Amygdala (tissue), 56 donors: ENCODE measurements around the gene WNT3A.

Source experiments
- DNase-seq, 56 donors: peaks; one replicate each; lab custom pipeline; 2025; lab: John Stamatoyannopoulos, UW

WNT3A gene

DNA sequence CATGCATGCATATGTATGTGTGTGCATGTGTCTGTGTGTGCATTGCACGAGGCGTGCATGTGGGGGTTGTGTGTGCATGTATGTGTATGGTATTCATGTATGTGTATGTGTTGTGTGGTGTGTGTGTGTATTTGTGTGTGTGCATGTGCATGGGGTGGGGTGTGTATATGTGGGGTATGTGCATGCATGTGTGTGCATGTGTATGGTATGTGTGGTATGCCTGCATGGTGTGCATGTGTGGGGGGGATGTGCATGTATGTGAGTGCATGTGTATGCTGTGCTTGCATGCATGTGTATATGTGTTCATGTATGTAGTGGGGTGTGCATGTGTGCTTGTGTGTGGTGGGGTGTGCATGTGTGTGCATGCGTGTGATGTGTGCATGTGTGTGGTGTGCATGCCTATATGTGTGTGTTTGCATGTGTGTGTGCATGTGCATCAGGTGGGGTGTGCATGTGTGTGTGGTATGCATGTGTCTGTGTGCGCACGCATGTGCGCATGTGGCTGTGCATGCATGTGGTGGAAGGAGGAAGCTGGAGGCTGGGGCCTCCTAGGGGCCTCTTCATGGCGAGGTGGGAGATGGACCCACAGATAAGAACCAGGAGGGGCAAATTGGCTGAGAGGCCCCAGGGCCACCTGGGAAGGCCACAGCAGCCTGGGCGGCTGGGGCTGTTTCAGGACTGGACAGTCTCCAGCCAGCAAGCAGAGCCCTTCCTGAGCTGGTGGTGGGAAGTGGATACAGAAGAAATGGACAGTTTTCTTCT is 39.8 kb downstream of the WNT3A start:
- no peak for DNase-seq

DNA sequence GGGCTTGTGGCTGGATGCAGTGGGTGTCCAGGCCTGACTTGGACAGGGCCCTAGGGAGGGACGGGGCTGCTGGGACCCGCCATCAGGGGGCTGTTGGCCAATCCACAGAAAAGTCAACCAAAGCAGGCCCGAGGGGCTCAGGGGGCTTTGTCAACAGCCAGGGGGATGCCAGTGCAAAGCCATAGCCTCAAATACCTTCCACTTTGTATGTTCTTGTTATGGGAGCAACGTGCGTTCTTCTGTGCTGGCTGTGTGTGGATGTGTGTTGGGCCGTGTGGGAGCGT is 40.3 kb downstream of the WNT3A start:
- DNase-seq, result no peak

DNA sequence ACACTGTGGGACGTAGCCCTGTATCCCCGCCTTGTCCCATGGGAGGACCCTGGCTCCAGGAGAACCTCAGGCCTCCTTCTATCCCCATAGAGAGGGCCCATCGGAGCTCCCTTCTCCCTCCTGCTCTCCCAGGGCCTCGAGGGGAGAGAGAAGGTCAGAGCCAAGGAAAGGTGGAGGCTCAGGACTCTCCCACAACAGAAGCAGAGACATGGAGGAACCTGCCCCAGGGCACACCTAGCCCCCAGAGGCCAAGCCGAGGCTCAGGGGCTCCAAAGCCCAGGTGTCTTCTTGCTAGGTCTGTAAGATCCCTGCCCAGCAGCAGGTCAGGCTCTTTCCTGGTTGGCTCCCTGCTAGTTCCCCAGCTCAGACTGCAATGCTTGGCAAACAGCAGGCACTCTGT is 41.3 kb downstream of the WNT3A start:
- no peak for DNase-seq

DNA sequence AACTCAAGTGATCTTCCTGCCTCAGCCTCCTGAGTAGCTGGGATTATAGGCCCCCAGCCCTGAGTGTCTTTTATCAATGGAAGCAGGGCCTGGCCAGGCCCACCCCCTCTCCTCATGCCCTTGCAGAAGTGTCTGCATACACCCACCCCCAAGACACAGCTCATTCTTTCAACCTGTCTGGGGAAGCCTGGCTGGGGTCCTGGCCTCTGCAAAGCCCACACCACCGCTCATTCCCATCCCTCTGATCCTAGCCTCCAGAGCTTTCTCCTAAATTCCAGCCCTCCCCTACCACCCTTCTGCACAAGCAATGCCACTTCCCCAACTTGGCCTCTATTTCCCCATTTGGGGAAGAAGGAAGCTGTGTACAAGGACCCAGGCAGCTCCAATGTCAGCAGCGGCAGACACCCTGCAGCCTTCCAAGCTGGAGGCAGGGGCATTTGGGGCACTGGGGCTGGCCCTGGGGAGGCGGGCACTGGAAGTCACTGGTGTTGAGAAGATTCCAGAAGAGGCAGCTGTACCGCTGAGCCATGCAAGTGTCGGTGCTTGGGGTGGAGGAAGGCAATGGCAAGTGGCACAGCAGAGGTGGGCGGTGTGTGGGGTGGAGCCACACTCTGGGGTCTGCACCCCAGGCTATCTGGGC is 42.0 kb downstream of the WNT3A start:
- DNase-seq, result no peak

DNA sequence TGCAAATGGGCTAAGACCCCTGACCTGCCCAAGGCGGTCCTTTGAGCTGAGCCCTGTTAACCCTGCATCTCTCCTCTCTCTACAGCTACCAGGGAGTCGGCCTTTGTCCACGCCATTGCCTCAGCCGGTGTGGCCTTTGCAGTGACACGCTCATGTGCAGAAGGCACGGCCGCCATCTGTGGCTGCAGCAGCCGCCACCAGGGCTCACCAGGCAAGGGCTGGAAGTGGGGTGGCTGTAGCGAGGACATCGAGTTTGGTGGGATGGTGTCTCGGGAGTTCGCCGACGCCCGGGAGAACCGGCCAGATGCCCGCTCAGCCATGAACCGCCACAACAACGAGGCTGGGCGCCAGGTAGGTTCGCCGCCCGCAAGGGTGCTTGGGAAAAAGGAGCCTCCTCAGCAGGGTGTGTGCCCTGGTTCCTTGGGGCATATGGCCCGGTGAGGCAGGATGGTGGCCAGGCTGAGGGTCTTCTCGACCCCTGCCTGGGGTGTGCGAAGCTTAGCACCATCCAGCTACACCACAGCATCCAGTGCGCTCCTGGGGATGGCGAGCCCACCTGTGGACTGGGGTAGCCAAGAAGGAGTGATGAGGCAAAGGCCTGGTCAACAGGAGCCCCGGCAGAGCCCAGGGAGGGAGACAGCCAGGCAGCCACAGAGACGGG is 43.9 kb downstream of the WNT3A start:
- DNase-seq, result no peak

DNA sequence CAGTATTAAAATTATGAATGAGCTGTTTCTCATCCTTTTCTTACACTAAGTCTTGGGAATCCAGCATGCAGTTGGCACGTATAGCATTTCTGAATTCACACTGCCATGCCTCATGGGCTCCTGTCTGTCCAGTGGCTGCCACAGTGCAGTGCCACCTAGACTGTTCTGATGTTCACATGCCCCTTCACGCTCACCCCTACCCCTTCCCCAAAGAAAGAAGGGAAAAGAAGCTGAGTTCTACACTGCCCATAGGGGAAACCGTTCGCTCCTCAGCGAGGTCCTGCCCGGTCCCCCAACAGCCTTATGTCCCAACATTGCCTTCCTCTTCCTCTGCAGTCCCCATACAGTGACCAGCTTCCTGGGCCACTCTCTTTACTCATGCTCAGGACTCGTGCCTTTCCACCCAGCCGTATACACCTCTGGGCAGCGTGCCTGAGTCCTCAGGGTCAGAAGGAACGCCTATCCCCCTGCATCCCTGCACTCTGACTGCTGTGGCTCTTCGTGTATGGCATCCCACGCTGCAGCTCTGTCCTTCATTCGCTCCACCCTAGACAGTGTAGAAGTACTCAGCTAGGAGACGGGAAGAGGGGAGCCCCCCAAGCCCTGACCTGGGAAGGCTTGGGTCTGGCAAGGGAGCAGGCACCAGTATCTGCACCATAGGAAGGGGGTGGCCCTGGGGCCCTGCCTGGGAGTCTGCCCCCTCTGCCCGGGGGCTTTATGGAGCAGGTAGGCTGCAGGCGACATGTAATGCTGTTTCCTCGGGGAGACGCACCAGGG is 51.6 kb downstream of the WNT3A start:
- DNase-seq, result no peak

DNA sequence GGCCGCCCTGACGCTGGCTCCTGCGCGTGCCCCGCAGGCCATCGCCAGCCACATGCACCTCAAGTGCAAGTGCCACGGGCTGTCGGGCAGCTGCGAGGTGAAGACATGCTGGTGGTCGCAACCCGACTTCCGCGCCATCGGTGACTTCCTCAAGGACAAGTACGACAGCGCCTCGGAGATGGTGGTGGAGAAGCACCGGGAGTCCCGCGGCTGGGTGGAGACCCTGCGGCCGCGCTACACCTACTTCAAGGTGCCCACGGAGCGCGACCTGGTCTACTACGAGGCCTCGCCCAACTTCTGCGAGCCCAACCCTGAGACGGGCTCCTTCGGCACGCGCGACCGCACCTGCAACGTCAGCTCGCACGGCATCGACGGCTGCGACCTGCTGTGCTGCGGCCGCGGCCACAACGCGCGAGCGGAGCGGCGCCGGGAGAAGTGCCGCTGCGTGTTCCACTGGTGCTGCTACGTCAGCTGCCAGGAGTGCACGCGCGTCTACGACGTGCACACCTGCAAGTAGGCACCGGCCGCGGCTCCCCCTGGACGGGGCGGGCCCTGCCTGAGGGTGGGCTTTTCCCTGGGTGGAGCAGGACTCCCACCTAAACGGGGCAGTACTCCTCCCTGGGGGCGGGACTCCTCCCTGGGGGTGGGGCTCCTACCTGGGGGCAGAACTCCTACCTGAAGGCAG is 52.3 kb downstream of the WNT3A start:
- DNase-seq, result no peak

DNA sequence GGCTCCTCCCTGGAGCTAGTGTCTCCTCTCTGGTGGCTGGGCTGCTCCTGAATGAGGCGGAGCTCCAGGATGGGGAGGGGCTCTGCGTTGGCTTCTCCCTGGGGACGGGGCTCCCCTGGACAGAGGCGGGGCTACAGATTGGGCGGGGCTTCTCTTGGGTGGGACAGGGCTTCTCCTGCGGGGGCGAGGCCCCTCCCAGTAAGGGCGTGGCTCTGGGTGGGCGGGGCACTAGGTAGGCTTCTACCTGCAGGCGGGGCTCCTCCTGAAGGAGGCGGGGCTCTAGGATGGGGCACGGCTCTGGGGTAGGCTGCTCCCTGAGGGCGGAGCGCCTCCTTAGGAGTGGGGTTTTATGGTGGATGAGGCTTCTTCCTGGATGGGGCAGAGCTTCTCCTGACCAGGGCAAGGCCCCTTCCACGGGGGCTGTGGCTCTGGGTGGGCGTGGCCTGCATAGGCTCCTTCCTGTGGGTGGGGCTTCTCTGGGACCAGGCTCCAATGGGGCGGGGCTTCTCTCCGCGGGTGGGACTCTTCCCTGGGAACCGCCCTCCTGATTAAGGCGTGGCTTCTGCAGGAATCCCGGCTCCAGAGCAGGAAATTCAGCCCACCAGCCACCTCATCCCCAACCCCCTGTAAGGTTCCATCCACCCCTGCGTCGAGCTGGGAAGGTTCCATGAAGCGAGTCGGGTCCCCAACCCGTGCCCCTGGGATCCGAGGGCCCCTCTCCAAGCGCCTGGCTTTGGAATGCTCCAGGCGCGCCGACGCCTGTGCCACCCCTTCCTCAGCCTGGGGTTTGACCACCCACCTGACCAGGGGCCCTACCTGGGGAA is 53.0 kb downstream of the WNT3A start:
- DNase-seq, result no peak

DNA sequence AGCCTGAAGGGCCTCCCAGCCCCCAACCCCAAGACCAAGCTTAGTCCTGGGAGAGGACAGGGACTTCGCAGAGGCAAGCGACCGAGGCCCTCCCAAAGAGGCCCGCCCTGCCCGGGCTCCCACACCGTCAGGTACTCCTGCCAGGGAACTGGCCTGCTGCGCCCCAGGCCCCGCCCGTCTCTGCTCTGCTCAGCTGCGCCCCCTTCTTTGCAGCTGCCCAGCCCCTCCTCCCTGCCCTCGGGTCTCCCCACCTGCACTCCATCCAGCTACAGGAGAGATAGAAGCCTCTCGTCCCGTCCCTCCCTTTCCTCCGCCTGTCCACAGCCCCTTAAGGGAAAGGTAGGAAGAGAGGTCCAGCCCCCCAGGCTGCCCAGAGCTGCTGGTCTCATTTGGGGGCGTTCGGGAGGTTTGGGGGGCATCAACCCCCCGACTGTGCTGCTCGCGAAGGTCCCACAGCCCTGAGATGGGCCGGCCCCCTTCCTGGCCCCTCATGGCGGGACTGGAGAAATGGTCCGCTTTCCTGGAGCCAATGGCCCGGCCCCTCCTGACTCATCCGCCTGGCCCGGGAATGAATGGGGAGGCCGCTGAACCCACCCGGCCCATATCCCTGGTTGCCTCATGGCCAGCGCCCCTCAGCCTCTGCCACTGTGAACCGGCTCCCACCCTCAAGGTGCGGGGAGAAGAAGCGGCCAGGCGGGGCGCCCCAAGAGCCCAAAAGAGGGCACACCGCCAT is 53.8 kb downstream of the WNT3A start:
- DNase-seq, result no peak

DNA sequence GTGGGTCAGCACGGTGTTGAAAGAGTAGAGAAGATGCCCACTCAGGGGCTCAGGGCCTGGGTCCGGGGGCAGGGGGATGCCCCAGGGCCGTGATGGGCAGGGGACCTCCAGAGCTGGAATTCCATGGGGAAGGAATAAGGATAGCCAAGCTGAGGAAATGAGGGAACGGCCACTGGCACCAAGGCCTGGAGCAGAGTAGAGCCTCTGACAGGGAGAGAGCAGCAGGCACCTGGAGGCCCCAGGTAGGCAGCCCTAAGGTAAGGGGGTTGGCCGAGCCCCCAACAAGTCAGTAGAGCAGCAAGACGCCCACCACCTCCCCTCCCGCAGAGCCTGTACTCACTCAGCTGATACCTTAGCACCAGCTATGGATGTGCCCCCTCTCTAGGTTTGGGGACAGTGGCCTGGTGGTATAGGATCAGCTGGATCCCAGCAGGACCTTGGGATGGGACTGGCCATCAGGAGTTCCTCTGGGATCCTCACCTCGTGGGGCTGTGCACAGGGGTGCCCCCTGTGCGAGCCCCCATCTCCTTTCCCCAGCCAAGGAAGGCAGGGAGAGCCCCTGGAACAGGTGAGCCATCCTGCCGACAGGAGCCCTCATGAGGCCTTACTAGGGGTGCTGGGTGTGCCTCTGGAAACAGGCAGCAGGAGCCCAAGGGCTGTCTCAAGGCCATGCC is 54.8 kb downstream of the WNT3A start:
- no peak for DNase-seq

DNA sequence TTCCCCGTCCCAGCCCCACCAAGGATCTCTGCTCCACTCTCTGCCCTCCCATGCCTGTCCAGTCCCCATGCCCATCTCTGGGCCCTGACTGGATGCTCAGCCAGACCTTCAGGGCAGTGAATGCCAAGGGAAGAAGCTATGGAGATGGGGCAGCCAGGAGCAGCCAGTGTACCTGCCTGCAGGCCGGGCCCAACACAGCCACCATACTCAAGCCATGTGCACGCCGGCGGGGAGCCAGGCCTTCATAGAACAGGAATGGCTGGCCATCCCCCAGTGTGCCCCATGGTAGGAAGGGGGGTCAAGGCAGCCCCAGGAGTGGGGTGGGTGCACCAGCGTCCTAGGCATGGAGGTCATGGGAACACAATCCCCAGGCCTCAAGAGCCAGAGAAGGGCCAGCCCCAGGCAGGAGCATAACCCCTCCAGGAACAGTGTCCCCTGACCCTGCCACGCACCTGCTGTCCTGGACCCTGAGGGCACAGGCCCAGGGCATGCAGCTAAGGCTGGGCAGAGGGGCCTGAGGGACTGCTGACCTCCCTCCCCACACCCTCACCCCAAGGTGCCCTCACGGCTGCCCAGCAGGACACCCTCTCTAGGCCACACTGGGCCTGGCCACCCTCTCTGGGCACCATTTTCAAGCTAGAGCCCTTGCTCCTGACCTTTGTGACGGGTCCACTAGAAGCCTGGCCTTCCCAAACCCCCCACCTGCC is 55.4 kb downstream of the WNT3A start:
- no peak for DNase-seq

DNA sequence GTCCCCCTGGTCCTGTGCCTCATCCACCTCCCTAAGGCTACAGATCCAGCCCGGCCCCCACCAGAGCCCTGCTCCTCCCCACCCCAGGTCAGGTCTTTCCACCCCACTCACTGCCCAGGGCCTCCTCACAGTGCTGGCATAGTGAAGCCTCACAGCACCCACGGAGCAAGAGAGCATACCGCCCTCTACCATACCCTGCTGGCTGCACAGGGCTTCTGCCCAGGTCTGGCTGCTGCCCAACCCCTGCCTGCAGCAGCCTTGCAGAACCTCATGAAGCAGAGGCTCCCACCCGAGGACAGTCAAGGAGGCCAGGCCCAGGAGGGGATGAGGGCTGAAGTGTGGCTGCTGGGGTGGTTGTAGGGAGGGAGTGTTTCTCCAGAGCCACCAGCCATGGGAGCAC is 56.0 kb downstream of the WNT3A start:
- no peak for DNase-seq

DNA sequence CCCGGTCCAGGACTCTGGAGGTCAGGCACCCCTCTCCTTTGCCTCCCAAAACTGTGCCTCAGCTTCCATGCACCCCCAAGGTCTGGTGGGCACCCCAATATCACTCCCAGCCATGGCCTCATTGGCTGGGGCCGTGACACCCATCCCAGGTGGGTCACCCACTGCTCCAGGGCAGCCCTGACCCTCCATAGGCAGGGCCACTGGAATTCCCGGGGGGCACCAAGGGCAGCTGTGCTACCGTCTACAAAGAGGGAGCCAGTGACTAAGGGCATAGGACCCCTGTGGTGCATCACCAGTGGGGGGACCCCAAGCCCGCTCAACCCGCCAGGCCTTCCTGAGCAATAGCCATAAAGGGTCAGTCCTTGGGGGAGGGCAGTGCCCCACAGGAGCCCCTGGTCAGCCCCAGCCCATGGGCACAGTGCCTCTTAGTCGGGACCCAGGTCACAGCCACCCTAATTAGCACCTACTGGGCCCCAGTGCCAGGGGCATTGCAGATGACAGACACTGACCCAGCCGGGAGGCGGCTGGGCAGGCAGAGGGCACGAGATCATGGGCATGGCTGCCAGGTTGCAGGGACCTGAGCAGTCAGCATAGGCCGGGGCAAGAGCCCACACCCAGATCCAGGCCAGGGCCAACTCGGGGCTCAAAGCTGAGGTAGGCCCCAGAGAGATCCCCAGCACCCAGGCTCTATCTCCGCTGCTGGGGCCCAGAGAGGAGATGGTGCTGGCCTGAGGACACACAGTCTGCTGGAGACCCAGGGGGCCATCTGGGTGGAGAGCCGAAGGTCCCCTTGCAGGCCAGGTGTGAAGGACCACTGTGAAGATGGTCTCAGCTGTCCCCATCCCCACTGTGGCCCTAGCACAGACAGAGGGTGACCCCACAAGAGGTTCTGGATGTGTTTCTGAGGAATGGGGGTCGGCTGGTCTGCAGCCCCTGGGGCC is 56.7 kb downstream of the WNT3A start:
- DNase-seq, result no peak

DNA sequence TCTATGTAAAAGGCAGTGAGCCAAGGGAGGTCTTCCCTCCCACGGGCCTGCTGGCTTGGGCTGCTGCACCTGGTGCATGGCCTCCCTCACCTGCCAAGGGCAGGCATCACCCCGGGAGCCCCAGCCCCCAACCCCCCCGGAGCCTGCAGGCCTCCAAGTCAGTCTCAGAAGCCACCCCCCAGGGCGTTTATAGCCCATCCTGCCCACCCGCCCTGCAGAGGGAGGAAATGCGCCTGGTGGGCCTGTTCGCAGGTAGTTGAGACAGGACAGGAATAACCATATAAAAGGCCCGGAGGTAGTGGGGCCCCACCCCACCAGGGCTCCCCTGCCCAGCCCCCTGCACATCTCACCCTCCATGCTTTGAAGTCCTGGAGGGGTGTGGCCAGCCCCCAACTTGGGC is 57.5 kb downstream of the WNT3A start:
- DNase-seq, result no peak

DNA sequence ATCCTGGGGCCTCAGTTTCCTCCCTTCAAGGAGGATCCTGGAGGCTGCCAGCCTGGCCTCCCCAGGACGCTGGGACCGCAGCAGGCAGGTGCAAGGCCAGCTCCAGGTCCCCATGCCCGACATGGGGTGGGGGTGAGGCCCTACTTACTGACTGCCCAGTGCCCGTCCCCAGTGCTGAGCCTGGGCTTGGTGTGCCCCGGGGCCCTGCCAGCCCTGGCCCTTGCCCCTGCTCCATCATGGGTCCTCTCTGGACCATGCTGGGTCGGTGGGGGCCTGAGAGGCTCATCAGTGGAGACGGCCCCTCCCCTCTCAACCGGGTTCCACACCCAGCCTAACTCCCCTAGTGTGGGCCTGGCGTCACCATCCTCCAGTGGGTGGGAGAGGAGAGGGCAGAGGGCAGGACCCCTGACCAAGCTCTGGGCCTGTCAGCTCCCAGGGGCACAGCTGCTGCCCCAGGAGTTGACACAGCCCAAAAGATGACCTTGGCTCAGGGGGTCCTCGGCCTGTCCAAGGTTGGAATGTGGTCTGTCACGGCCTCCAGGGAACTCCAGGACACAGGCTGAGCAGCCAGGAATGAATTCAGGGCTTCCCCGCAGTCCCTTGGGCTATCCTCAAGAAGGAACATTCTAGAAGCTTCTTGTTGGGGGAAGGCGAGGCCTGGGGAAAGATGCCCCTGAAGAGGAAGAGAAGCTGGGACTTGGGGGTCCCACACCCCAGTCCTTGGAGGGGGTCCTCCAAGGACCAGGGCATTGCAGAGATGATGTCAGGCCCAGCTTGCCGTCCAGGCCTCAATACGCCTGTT is 58.1 kb downstream of the WNT3A start:
- no peak for DNase-seq
